Skin of body (tissue), 2 donors: ENCODE measurements around the gene ZNF446. TPM values are rescaled to one million over a fixed set of nuclear protein-coding genes. Genes with fewer than 3 reads are reported as not detected.
"Not testable (repeated sequence)": the region's sequence is repeated elsewhere in the genome, so short reads cannot be mapped to it uniquely, and the experiment has no call there.

ENCODE experiments used
- DNase-seq: peaks from one replicate; lab custom pipeline; 2025; lab: John Stamatoyannopoulos, UW
- total RNA-seq: library from RNA; depleted of rRNA; stranded (reverse); fragments of >200 nt; gene quantifications from one replicate; pipeline ENCODE4 v1.2.3, GENCODE V29; 2014

Gene ZNF446
- total RNA-seq, 1 donor from 2014 or later, result 4.6 TPM

DNA sequence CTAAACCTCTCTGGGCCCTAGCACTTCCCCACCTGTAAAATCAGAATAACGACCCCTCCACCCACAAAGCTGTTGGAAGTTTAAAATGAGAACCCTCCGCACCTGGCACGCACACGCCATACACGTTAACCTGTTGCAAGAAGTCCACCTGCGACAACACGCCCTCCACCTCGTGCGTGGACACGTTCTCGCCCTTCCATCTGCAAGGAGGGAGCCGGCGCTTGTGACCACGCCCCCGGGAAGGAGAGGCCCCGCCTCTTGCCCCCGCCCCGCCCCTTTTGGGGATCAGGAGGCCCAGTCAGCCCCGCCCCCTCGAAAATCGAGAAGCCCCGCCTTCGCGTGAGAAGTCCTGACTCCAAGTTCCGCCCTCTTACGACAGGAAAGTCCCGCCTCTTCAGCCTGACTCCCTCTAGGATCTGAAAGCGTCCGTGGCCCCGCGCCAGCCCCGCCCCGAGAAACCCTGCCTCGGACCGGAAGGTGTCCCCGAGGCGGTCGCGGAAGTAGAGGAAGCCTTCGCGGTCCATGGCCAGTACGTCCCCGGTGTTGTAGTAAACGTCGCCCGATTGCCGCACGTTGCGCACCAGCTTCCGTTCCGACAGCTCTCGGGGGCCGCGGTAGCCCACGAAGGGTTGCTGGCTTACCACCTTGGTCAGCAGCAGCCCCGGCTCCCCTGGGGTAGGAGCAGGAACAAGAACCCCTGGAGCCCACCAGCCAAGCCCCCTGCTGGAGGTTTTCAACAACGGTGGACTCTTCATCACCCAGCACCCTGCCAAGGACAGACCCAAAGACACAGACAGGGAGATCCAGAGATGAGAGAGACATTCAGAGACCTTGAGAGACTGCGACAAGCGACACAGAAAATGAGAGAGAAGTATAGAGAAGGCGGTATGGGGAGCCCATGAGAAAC, 23.1 kb downstream of the ZNF446 start:
- peak; percentile 95 for DNase-seq

DNA sequence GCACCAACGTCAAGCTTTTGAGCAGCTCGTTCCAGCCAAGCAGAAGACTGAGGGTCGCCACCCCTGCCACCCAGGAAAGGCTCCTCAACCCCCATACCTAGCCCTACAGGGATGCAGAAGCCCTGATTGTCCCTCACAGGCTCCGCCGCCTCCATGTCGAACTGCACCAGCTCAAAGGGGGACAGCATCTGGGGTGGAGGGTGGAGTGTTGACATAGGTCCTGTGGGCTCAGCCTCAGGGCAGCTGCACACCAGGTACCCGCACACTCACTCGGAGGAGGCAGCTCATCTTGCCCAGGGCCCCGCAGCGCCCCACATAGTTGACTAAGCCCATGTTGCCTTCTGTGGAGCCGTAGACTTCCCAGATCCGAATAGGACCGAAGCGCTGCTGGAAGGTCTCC, 24.1 kb downstream of the ZNF446 start:
- DNase-seq, result no peak

DNA sequence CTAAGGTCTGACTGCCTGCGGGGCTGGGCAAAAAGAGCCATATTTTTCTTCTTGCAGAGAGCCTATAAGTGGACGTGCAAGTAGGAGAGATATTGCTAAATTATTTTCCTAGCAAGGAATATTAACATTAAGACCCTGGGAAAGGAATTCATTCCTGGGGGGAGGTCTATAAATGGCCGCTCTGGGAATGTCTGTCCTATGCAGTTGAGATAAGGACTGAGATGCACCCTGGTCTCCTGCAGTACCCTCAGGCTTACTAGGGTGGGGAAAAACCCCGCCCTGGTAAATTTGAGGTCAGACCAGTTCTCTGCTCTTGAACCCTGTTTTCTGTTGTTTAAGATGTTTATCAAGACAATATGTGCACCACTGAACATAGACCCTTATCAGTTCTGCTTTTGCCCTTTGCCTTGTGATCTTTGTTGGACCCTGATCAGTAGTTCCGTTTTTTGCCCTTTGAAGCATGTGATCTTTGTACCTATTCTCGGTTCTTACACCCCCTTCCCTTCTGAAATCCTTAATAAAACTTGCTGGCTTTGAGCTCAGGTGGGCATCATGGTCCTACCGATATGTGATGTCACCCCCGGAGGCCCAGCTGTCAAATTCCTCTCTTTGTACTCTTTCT, 31.6 kb downstream of the ZNF446 start:
- DNase-seq, result not testable (repeated sequence)

DNA sequence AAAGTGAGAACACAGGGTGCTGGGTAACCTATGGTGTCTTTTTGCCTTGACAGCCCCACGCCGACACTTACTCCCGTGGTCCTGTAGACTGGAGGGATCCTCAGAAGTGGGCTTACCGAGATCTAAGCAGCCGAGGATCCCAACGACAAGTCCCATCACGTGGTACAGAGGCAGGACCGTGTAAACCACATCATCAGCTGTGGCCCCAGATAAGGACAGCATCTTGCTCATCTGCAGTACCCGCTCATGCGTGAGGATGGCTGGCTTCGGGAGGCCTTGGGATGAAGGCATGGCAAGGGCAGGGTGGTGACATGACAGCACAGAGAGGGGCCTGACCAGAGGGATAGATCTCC, 33.6 kb downstream of the ZNF446 start:
- no peak for DNase-seq

DNA sequence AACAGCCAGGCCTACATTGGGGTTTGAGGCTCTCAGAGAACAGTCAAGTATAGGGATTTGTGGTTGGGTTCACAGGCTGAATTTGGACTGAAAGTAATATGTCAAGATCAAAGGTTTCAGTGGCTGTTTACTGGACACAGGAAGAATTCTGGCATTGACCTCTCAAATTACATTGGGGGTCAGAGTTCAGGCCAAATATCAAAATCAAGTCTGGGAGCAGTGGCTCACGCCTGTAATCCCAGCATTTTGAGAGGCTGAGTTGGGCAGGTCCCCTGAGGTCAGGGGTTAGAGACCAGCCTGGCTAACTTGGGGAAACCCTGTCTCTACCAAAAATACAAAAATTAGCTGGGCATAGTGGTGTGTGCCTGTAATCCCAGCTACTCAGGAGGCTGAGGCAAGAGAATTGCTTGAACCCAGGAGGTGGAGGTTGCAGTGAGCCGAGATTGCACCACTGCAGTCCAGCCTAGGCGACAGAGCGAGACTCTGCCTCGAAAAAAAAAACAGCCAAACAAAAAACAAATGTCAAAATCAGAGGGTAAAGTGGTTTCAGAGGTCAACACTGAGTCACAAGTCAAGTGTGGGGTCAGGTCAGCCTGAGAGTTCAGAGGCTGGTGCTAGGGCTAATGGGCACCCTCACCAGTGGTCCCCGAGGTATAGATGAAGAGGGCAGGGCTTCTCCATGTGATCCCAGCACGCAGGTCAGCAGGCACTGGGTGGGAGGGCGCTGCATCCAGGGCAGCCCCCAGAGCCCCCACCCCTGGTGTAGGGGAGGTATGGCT, 34.1 kb downstream of the ZNF446 start:
- no peak for DNase-seq

DNA sequence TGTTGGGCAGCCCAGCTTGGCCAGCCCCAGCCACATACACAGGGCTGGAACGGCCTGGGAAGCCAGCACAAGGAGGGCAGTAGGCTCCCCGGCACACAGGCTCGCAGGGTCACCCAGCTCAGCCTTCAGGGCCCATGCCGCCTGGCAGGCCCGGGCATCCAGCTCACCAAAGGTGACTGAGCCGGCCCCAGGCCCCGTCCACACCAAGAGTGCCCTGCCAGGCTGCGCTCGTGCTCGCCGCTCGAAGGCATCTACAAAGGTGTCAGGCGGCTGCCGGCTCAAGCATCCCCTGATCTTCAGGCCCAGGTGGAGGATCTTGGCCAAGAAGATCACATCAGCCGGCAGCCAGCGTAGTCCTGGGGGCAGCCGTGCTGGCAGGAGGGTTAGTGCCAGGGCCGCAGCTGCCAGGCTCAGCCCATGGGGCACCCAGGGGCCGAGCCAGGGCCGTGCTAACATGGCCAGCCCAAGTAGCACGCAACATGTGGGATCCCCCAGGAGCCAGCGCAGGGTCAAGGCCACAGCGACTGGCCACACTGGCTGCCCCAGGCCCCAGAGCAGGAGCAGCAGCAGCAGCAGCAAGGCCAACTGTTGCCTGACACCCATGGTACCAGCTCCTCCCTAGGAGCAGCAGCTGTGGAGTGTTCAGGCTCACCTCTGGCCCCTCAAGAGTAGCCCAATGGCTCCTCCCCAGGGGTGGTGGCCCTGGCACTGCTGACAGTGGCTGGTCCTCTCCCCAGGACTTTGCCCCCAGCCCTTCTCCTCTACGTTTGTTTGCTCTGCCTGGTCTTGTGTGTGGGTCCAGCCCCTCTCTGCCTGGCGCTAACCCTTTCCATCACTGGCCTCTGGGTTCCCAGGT, 35.4 kb downstream of the ZNF446 start, which contains the start of gene SLC27A5:
TSS of gene SLC27A5 (minus strand) at position 640 of the 856 bp plus-strand sequence. CDS start at position 603, 37 bp downstream.
- DNase-seq, result no peak

DNA sequence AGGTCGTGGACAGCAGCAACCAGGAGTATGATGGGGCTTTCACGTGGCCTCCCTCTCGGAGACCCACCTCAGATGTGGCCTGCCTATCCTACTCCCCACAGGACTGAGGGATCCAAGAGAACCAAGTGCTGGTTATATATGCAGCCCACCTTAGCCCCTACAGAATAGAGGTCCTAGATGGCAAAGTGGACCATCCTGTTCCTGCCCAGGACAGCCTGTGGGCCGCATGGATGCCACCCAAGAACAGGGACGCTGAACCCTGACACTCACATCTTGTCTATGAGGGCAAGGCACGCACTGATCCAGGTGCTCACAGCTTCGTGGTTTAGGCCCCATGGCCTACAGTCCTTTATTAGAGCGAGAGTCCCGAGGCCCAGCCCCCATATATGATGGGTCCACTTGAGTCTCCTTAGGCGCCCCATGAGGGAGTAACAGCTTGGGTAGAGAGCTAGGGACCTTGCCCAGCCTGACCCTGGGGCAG, 37.1 kb downstream of the ZNF446 start:
- DNase-seq, result no peak

DNA sequence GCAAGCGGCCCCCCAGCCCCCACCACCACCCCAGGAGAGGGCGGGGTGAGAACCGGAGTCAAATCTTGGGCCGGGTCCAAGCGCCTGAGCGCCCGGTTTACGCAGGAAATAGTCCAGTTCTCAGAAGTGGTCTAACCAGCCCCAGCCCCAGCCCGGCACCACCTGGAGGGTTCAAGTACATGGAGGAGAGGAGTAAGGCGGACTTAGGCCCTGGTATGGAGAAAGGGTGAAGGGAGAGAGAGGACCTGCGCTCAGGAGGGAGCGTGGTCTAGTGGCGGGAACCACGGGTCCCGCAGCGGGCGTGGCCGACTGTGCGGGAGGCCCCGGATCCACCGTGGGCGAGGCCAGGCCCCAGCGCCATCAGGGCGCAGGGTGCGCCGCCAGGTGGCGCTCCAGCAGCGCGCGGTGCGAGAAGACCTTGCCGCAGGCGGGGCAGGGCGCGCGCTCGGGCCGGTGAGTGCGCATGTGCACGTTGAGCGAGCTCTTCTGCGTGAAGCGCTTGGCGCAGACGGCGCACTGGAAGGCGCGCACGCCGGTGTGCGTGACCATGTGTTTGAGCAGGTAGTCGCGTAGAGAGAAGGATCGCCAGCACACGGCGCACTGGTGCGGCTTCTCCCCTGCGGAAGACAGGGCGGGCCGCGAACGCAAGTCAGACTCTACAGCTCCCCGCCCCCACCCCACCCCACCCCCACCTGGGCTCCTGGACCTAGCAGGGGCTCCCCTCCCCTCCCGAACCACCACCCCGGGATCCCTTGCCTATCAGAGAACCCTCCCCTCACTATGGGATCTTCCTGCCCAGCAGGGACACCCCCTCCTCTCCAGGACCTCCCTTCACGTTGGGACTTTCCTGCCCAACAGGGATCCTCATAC, 37.8 kb downstream of the ZNF446 start:
- DNase-seq, result peak; percentile 67

DNA sequence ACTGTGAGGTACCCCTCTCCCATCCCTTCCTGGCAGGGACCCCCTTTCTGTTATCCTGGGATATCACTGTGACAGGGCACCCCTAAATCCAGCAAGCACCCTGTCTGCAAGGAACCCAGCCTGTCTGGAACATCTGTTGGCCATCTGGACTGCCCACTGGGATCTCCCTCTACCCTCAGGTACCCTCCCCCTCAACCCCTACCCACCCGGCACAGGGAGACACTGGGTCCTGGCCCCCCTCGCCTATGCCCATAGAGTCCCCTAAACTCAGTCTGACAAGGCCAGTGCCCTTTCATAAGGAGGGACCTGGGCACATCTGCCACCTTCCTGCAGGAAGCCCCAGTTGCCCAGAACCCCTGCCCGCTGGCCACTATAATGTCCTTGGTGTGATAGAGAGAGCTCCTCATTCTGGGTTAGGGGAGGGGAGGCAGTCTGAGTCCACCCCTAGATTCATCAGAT, 38.4 kb downstream of the ZNF446 start:
- no peak for DNase-seq

DNA sequence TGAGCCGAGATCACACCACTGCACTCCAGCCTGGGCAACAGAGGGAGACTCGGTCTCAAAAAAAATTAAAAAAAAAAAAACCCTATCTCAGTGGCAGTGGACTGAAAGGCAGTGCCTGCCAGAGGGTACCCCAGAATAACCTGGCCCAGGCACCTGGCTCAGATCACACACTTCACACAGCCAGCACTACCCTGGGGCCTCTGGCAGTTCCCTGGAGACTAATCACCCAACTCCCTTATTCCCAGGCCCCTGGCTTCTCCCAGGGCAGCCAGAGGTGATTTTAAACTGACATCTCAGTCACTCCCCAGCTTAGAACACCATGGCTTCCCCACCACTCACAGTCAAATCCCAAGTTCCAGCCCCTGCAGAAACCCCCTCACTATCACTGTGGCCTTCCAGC, 39.1 kb downstream of the ZNF446 start:
- DNase-seq, result no peak

DNA sequence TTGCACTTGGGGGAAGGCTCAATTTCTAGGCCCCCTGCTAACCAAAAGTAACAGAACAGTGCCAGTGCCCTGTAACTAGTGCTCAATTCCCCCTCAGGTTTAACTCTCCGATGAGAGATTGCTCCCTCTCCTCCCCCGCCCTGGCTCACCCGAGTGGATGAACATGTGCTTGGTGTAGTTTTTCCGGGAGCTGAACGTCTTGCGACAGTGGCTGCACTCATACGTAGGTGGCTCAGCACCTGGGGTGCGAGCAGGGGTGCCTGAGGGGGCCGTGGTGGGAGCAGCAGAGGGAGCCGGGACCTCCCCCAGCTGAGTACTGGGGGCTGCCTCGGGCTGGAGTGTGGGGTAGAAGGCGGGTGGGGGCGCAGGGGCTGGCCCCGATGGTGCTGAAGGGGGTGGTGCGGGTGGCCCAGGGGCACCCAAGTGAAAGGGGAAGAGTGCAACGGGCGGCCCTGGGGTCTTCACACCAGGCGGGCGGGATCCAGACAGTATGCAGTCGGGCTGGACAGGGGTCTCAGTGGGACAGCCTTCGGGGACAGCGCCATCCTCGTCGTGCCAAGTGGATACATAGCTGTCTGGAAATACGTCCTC, 40.2 kb downstream of the ZNF446 start:
- DNase-seq, result no peak

DNA sequence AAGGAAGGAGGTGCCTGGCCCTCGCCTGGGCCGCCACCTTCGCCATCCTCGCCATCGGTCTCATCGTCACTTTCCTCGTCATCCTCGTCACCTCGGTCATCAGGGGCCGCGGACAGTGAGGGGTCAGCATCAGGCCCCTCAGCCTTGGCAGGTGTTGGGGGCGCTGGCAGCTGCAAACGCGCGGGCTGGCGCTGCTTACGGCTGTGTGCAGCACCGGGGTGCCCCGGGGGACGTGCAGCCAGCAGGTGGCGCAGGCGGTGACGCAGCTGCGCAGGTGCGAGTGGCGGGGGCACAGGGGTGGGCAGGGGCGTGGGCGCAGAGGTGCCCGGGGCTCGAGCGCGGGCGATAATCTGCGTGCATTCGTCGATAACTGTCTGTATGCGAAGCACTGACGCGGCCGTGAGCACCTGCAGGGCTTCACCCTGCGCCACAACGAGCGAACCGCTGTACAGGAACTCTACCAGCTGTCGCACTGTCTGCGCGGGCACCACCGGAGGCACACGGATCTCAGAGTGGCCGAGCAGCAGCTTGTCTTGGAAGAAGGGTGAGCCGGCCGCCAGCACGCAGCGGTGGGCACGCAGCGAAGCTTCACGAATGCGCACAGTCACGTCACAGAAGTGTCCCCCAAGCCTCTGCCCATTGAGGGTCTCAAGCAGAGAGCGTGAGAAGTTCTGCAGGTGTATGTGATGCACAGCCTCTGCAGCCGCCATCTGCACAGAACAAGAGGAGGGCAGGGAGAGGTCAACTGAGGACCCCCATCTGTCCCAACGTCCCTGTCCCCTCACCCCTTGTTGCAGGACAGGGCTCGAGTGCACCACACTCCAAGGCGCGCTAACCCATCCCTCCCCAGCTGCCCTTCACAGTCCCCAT, 41.0 kb downstream of the ZNF446 start:
- DNase-seq, result no peak

DNA sequence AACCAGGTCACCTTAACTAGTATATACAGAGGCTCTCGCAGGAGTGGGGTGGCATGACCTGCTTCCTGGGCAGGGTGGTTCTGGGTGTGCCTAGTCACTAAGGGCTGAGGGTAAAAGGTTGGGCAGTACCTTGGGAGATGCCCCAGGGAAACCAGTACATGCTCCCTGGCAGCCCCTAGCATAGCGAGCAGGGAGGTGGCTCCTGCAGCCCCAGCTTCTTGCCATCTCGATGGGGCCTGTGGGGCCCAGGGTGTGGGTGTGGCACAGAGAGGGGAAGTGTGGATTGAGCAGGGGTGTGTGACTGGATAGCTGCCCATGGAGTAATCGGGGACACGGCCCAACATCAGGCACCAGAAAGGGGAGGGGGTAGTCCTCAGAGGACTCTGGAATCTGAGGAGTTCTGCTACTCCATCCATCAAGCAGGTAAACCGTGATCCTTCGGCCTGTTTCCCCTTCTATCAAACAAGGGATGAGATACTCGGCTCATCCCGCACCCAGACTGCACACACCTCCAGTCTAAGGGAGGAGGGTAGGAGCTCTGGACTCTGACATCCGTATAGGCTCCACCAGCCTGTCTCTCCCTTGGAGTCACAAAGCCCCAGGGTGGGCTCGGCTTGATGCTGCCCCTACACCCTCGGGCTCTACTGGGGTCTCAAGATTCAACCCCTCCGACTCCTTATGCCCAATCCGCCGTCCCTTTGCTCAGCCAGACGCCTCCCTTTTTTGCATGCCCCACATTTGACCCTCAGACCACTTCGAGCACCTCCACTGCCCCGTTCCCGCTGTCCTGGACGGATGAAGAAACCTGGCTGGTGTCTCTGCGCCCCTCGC, 42.3 kb downstream of the ZNF446 start:
- DNase-seq, result no peak

DNA sequence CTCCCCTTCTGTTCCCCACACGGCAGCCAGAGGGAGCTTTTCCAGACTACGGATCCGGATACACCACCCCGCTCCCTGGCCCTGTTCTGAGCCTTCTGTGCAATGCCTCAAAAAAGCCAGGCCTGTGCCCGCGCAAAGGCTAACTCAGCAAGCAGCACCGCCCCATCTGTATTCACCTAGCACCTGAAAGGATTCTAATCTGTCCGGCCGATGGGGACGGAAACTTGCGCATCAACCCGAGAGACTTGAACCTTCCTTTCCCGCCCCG, 42.9 kb downstream of the ZNF446 start:
- peak; percentile 62 for DNase-seq

DNA sequence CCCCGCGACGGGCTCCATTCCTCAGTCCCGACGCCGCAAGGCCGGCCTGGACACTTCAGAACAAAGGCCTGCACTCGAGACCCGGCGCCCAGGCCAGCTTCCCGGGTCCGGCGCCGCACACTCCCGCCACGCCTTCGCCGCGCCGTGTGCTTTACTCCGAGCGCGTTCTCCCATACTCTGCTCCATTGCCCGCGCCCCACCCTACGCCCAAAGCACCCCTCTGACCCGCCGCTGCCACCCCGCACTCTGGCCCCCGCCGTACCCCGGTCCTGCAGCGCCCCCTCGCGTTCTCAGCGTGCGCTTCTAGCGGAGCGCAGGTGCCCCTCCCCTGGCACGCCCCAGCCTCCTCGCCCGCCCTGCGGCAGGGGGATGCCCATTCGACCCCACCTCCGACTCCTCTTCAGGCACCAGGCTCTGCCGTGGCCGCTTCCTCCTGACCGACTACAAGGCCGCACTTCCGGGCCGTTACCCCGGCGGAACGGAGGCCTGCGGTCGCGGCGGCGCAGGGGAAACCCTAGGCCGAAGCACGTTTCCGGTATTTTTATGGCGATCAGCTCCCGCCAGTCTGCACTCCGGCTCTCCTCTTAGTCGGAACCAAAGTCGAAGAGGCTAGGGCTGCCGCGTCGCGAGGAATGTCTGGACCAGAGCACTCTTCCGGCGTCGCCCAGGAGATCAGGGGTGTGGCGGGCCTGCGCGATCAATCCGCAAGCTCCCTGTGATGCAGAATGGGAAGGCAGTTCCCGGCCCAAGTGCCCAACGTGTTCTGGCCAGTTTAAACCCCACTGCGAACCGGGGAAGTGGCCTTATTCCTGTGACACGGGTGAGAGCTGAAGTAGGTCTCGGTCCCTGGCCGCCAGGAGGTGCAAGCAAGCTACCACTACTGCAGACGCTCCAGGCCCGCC, 43.5 kb downstream of the ZNF446 start, which contains the start of gene ZBTB45:
TSS of gene ZBTB45 (minus strand) at position 456 of the 902 bp plus-strand sequence. CDS start 2,137 bp downstream, outside the sequence.
- peak; percentile 96 for DNase-seq

DNA sequence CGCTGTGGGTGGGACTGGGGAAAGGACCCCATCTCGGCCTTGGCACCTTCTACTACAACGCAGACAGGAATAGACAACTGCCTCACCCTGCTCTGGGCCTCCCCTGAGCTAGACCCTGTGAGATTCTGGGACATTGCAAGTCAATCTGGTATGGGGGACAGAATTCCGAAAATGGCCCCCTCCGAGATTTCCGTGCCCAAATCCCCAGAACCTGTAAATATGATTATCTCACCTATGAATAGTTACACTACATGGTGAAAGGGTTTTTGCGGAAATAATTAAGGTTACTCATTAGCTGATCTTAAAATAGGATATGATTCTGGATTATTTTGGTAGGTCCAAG, 44.1 kb downstream of the ZNF446 start:
- DNase-seq, result no peak

DNA sequence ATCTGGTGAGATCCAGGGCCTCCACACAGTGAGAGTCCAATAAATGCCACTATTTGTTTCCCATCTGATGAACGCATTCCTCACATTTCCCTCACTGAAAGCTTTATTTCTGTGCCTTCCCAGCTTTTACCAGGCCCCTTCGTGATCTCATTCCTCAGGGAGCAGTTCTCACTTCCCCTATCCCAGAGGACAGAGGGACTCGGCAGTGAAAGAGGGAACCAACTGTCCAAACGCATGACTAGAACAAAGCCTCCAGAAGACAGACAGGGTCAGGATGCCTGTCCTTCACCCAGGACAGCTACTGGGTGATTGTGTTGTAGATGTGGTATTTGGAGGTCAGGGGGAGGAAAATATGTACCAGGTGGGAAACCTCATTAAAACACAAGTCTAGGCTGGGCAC, 45.5 kb downstream of the ZNF446 start:
- DNase-seq, result no peak
